ENCODE data around the gene DNASE1.

DNA sequence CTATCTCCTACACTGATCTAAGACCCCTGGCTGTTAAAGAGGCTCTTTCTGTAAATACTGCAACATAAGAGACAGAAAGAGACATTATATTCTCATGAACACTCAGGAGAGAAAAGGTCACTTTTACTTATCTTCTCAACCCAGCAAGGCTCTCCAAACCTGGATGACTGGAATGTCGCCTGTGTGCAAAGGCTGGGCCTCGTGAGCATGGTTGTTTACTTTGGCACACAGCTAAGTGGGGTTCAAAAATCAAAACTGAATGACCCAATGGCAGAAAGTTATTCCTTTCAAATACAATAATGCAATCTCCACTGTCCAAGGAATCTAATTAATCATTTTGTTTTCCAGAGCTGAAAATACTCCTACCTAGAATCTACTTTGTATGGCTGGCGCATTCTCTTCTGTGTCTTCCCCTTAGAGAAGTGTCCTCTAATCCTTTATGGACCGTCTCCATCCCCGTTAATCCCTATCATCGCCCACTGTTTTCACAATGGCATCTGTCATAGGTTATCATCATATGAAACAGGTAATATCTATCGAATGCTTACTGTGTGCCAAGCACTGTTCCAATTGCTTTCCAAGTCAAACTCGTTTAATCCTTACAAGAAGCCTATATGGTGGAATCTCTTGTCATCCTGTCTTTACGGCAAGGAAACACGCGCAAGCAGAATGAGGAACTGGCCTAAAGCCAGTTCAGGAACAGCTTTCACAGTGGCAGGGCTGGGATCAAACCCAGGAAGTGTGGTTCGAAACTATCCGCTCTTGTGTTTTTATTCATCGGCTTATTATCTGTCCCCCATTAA is 44.4 kb upstream of the DNASE1 start:
- TF ChIP-seq, protein P1, sequence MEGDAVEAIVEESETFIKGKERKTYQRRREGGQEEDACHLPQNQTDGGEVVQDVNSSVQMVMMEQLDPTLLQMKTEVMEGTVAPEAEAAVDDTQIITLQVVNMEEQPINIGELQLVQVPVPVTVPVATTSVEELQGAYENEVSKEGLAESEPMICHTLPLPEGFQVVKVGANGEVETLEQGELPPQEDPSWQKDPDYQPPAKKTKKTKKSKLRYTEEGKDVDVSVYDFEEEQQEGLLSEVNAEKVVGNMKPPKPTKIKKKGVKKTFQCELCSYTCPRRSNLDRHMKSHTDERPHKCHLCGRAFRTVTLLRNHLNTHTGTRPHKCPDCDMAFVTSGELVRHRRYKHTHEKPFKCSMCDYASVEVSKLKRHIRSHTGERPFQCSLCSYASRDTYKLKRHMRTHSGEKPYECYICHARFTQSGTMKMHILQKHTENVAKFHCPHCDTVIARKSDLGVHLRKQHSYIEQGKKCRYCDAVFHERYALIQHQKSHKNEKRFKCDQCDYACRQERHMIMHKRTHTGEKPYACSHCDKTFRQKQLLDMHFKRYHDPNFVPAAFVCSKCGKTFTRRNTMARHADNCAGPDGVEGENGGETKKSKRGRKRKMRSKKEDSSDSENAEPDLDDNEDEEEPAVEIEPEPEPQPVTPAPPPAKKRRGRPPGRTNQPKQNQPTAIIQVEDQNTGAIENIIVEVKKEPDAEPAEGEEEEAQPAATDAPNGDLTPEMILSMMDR (IDR thresholded peaks at IDR 0.05), result no peak
- TF ChIP-seq POLR2A (IDR thresholded peaks at IDR 0.05) (no peak), POLR2AphosphoS5 (IDR thresholded peaks at IDR 0.05) (peak in 1 of 3 donors; percentile 3)

Data from stomach (tissue), 4 donors.